ENCODE results near the gene MLPH.

MLPH gene

DNA sequence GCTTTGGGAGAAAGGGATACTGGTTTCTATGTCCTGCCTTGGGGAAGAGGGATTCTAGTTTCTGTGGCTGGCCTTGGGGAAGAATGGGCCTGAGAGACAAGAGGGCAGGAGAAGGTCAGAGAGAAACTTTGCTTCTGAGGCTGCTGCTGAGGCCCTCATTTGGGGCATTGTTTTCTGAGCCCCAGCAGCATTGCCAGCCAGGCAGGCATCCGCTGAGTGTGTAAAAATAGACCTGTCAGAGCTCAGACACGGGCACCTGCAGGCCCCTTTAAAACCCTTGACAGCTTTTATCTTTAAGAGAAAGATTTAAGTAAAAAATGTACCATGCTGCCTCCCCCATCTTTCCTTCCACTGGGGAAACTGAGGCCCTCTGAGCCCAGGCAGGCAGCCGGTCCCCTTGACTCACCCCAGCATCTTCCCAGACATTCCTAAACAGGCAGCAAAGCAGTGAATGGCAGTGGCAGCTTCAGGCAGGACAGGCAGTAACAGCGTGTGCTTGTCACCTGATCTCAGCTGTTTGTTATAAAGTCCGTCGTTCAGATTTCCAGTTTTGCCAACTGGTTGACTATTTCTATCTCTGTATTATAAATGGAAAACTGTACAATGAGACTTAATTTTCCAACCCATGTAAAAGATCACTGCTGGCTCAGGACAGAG lies 27.6 kb downstream of the MLPH start:
- no peaks in the 10 kb centered on the region for H3F3A ChIP-seq (ENCODE audit: low read depth)
- H3K79me2 ChIP-seq (ENCODE audit: insufficient read depth, low read length), result no peaks in the 10 kb centered on the region
- H3K36me3 ChIP-seq (ENCODE audit: insufficient read depth, low read length), result no peaks in the 10 kb centered on the region
- H3K27me3 ChIP-seq (ENCODE audit: insufficient read depth, low read length, poor library complexity, severe bottlenecking), result no peaks in the 10 kb centered on the region
- no peak overlapping the region for H2AFZ ChIP-seq (ENCODE audit: low read length)
- H3K9me3 ChIP-seq (ENCODE audit: insufficient read depth, low read depth, low read length), result no peaks in the 10 kb centered on the region
- H3K4me3 ChIP-seq (ENCODE audit: low read length, poor library complexity, severe bottlenecking), result no peak overlapping the region
- no peaks in the 10 kb centered on the region for H3K9me2 ChIP-seq (replicated peaks; ENCODE audit: low read depth, low read length)
- no peak overlapping the region for H3K4me2 ChIP-seq (ENCODE audit: low read depth, low read length, poor library complexity, severe bottlenecking)
- no peaks in the 10 kb centered on the region for H4K20me1 ChIP-seq (ENCODE audit: insufficient read depth, low read length, poor library complexity, severe bottlenecking)
- H3K9ac ChIP-seq (ENCODE audit: low read depth, low read length, poor library complexity, severe bottlenecking), result no peak overlapping the region
- no peaks in the 10 kb centered on the region for H3K4me1 ChIP-seq (ENCODE audit: insufficient read depth, low read length, poor library complexity, severe bottlenecking)
- TF ChIP-seq EZH2phosphoT487 (IDR thresholded peaks at IDR 0.05; ENCODE audit: borderline replicate concordance) (no peak), CTCF (conservative IDR thresholded peaks at IDR 0.05; ENCODE audit: low read length) (no peak)

DNA sequence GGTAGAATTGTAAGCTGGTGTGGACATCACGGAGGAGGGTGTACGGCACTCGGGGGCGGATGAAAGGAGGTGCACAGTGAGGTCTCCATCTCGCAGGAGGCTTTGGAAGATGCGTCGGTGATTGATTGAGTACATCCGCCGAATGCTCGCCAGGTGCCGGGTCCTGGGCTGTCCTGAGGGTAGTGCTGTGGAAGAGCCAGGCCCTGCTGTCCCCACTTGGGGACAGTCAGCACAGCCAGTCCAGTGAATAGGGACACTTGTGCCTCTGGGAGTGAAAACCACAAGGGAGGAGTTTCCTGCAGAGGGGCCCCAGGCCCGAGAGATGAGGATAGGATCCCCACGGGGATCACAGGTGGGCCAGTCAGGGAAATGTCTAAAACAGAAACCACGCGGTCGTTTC lies 28.1 kb downstream of the MLPH start:
- no peak overlapping the region for H2AFZ ChIP-seq (ENCODE audit: low read length)
- no peak overlapping the region for H3K9ac ChIP-seq (ENCODE audit: low read depth, low read length, poor library complexity, severe bottlenecking)
- no peaks in the 10 kb centered on the region for H3K27me3 ChIP-seq (ENCODE audit: insufficient read depth, low read length, poor library complexity, severe bottlenecking)
- H3K9me2 ChIP-seq (replicated peaks; ENCODE audit: low read depth, low read length), result no peaks in the 10 kb centered on the region
- H3F3A ChIP-seq (ENCODE audit: low read depth), result no peaks in the 10 kb centered on the region
- H3K4me2 ChIP-seq (ENCODE audit: low read depth, low read length, poor library complexity, severe bottlenecking), result no peak overlapping the region
- TF ChIP-seq EZH2phosphoT487 (IDR thresholded peaks at IDR 0.05; ENCODE audit: borderline replicate concordance), result no peak
- TF ChIP-seq CTCF (conservative IDR thresholded peaks at IDR 0.05; ENCODE audit: low read length), result no peak
- no peaks in the 10 kb centered on the region for H3K4me1 ChIP-seq (ENCODE audit: insufficient read depth, low read length, poor library complexity, severe bottlenecking)
- H3K9me3 ChIP-seq (ENCODE audit: insufficient read depth, low read depth, low read length), result no peaks in the 10 kb centered on the region
- H3K4me3 ChIP-seq (ENCODE audit: low read length, poor library complexity, severe bottlenecking), result no peak overlapping the region
- H3K79me2 ChIP-seq (ENCODE audit: insufficient read depth, low read length), result no peaks in the 10 kb centered on the region
- no peaks in the 10 kb centered on the region for H3K36me3 ChIP-seq (ENCODE audit: insufficient read depth, low read length)
- H4K20me1 ChIP-seq (ENCODE audit: insufficient read depth, low read length, poor library complexity, severe bottlenecking), result no peaks in the 10 kb centered on the region

GRCh38 chr2:237515621-237516275 lies 28.7 kb downstream of the MLPH start:
- no peaks in the 10 kb centered on the region for H3K9me2 ChIP-seq (replicated peaks; ENCODE audit: low read depth, low read length)
- H3K4me3 ChIP-seq (ENCODE audit: low read length, poor library complexity, severe bottlenecking), result no peak overlapping the region
- H3K9me3 ChIP-seq (ENCODE audit: insufficient read depth, low read depth, low read length), result no peaks in the 10 kb centered on the region
- no peaks in the 10 kb centered on the region for H3K36me3 ChIP-seq (ENCODE audit: insufficient read depth, low read length)
- H4K20me1 ChIP-seq (ENCODE audit: insufficient read depth, low read length, poor library complexity, severe bottlenecking), result no peaks in the 10 kb centered on the region
- no peak overlapping the region for H3K9ac ChIP-seq (ENCODE audit: low read depth, low read length, poor library complexity, severe bottlenecking)
- no peak overlapping the region for H2AFZ ChIP-seq (ENCODE audit: low read length)
- no peaks in the 10 kb centered on the region for H3K4me1 ChIP-seq (ENCODE audit: insufficient read depth, low read length, poor library complexity, severe bottlenecking)
- H3K4me2 ChIP-seq (ENCODE audit: low read depth, low read length, poor library complexity, severe bottlenecking), result no peak overlapping the region
- no peaks in the 10 kb centered on the region for H3K79me2 ChIP-seq (ENCODE audit: insufficient read depth, low read length)
- TF ChIP-seq CTCF (conservative IDR thresholded peaks at IDR 0.05; ENCODE audit: low read length) (no peak), EZH2phosphoT487 (IDR thresholded peaks at IDR 0.05; ENCODE audit: borderline replicate concordance) (no peak)
- no peaks in the 10 kb centered on the region for H3F3A ChIP-seq (ENCODE audit: low read depth)
- H3K27me3 ChIP-seq (ENCODE audit: insufficient read depth, low read length, poor library complexity, severe bottlenecking), result no peaks in the 10 kb centered on the region
